ENCODE results near the gene HES3.

GRCh38 chr1:6223617-6224016 is 20.4 kb upstream of the HES3 start:
- no peak for TF ChIP-seq CTCF (conservative IDR thresholded peaks at IDR 0.05)
- TF ChIP-seq ZFX (IDR thresholded peaks at IDR 0.05): no peak

All from C4-2B (cell line).